NB4 (cell line): Measurements from ENCODE around the gene MESP1.

Experiments used
- DNase-seq: peaks from one replicate; pipeline ENCODE4 v3.0.0; 2010; ENCODE audit warnings: low read depth
- H3K4me3 ChIP-seq: one replicate; pipeline ENCODE4 v1.5.1; 2011; ENCODE audit warnings: mild to moderate bottlenecking, low read depth, low read length, moderate library complexity
- MYC ChIP-seq: IDR thresholded peaks from 2 replicates; pipeline ENCODE4 v1.6.1; 2011; ENCODE audit warnings: low read depth, low read length
- POLR2A ChIP-seq: IDR thresholded peaks from 2 replicates; pipeline ENCODE4 v1.6.1; 2011; ENCODE audit warnings: mild to moderate bottlenecking; ENCODE audit not compliant: insufficient read length; ENCODE audit errors: extremely low read depth
- TF ChIP-seq, protein P1 (sequence below): IDR thresholded peaks from one replicate; pipeline ENCODE4 v1.5.1; 2012; ENCODE audit warnings: low read depth, low read length
- TF ChIP-seq, protein P2 (sequence below): IDR thresholded peaks from 2 replicates; pipeline ENCODE4 v1.6.1; 2011; ENCODE audit warnings: low read depth, low read length

Gene MESP1

GRCh38 chr15:89776274-89777072, 25.4 kb upstream of the MESP1 start, which contains the start of gene MESP2:
Gene MESP2, plus strand, starts transcription at chr15:89776332. Its CDS starts 26 bp downstream, at chr15:89776358.
- H3K4me3 ChIP-seq: no peak within 1 kb of the TSS
- TF ChIP-seq MYC: no peak
- TF ChIP-seq, protein P1, sequence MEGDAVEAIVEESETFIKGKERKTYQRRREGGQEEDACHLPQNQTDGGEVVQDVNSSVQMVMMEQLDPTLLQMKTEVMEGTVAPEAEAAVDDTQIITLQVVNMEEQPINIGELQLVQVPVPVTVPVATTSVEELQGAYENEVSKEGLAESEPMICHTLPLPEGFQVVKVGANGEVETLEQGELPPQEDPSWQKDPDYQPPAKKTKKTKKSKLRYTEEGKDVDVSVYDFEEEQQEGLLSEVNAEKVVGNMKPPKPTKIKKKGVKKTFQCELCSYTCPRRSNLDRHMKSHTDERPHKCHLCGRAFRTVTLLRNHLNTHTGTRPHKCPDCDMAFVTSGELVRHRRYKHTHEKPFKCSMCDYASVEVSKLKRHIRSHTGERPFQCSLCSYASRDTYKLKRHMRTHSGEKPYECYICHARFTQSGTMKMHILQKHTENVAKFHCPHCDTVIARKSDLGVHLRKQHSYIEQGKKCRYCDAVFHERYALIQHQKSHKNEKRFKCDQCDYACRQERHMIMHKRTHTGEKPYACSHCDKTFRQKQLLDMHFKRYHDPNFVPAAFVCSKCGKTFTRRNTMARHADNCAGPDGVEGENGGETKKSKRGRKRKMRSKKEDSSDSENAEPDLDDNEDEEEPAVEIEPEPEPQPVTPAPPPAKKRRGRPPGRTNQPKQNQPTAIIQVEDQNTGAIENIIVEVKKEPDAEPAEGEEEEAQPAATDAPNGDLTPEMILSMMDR: peak; percentile 13
- TF ChIP-seq POLR2A: no peak
- TF ChIP-seq, protein P2, sequence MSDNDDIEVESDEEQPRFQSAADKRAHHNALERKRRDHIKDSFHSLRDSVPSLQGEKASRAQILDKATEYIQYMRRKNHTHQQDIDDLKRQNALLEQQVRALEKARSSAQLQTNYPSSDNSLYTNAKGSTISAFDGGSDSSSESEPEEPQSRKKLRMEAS: peak; percentile 36
- peak; percentile 84 for DNase-seq

DNA sequence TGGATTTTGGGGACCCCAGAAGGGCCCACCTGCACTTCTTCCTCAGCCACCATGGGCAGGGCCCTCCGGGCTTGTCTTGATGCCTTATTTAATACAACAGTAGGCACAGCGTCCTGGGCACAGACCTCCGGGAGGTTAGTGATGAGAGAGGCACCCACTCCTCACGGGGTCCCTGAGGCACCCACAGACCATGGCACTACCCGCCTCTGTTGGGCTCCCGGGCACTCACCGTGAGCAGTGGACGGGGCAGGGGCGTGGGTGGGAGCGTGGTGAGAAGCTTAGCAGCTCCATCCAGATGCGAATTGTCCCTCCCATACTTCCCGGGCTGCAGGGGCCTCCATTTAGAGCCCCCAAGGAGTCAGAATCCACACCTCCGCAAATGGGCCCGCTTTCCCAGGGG, 24.8 kb upstream of the MESP1 start:
- H3K4me3 ChIP-seq: no peak overlapping the region
- TF ChIP-seq MYC: no peak
- DNase-seq: no peak

DNA sequence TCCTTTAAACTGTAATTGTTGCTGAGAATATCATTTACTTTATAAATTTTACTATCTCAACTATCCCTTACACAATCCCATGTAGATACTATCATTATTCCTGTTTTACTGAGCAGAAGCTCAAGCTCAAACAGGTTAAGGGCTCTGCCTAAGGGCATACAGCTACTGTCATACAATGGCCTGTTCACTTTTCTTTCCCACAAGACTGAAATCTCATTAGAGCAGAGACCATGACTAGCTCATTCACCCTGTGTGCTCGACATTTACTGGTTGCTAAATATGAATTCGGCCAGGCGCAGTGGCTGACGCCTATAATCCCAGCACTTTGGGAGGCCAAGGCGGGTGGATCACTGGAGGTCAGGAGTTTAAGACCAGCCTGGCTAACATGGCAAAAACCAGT, 23.4 kb upstream of the MESP1 start:
- DNase-seq: no peak
- TF ChIP-seq MYC: no peak
- TF ChIP-seq, protein P1: no peak
- TF ChIP-seq POLR2A: no peak
- TF ChIP-seq, protein P2: no peak
- H3K4me3 ChIP-seq: no peak overlapping the region

DNA sequence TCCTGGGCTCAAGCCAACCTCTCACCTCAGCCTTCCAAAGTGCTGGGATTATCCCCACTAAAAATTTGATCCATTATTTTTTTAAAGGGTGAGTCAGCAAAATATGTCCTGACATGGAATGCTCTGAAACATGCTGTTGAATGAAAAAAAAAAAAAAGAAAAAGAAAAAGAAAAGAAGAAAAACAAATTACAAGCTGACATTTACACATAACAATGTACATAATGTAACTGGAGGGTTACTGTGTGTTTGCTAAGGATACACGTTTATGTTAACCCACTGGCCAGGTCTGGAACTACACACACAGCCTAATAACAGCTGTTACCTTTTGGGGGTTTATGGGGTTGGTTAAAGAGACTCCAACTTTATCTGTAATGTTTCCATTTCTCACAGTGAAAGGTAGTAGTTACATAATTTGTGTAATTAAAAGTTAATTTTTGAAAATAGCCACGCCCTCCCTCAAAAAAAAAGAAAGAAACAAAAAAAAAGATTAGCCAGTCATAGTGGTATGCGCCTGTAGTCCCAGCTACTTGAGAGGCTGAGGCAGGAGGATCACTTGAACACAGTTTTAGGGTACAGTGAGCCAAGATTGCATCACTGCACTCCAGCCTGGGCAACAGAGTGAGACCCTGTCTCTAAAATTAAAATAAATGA, 22.0 kb upstream of the MESP1 start:
- TF ChIP-seq, protein P2: no peak
- TF ChIP-seq, protein P1: peak; percentile 22
- H3K4me3 ChIP-seq: no peak overlapping the region
- DNase-seq: no peak

- TF ChIP-seq, protein P1: no peak
- TF ChIP-seq MYC (no peak), POLR2A (no peak)
- TF ChIP-seq, protein P2: no peak
- no peak overlapping the region for H3K4me3 ChIP-seq
- DNase-seq: no peak
These were observed 19.0 kb upstream of the MESP1 start for GRCh38 chr15:89770041-89770440.

DNA sequence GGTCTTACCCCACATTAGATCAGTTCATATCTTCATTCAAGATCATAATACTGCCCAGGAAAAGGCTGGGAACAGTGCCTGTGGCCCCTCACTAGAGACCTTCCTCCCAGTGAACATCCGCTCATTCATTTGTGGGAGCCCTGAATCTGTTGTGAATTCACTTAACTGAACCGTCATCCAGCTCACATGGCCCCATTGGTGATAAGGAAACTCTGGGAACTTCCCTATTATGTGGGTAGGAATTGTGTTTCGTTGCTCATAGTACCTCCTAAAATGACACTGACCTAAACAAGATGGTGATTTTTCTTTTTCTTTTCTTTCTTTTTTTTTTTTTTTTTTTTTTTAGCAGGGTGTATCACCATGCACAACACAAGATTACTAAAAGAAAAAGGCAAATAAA, 18.3 kb upstream of the MESP1 start:
- no peak for DNase-seq
- H3K4me3 ChIP-seq: no peak overlapping the region
- TF ChIP-seq MYC (no peak), POLR2A (no peak)
- TF ChIP-seq, protein P1: no peak
- TF ChIP-seq, protein P2: no peak
